SK-N-SH treated with all-trans-retinoic acid at 6 μM for 48 hours (cell line): ENCODE measurements around the gene RAB11FIP4.

Experiments used
- ATAC-seq: fragments of 200-7000 bp; cut with Tn5 transposase; 3 replicates; pipeline ENCODE4 v1.9.1; 2020; ENCODE audit warnings: mild to moderate bottlenecking, moderate library complexity
- ARNTL ChIP-seq: fragments of 450-650 bp; formaldehyde crosslinking; IDR thresholded peaks from 2 replicates; pipeline ENCODE4 v1.5.0; 2020; ENCODE audit warnings: low read depth, mild to moderate bottlenecking, moderate library complexity, borderline replicate concordance
- CSDC2 ChIP-seq: fragments of 250-450 bp; sonication (Bioruptor Pico); IDR thresholded peaks from 2 replicates; pipeline ENCODE4 v1.5.0; 2020; ENCODE audit warnings: mild to moderate bottlenecking, moderate library complexity
- CSRNP3 ChIP-seq: fragments of 250-450 bp; sonication (Bioruptor Pico); IDR thresholded peaks from 2 replicates; pipeline ENCODE4 v1.5.1; 2021; ENCODE audit warnings: mild to moderate bottlenecking, moderate library complexity
- ESRRG ChIP-seq: fragments of 250-450 bp; sonication (Bioruptor Pico); IDR thresholded peaks from 2 replicates; pipeline ENCODE4 v1.6.1; 2021; ENCODE audit warnings: mild to moderate bottlenecking
- GLIS3 ChIP-seq: fragments of 250-450 bp; sonication (Bioruptor Pico); IDR thresholded peaks from 2 replicates; pipeline ENCODE4 v1.5.0; 2020; ENCODE audit warnings: mild to moderate bottlenecking, moderate library complexity
- POU6F1 ChIP-seq: fragments of 250-450 bp; sonication (Bioruptor Pico); IDR thresholded peaks from 2 replicates; pipeline ENCODE4 v1.8.0; 2021; ENCODE audit warnings: low read depth, mild to moderate bottlenecking, moderate library complexity, borderline replicate concordance
- PPARA ChIP-seq: fragments of 250-450 bp; sonication (Bioruptor Pico); IDR thresholded peaks from 2 replicates; pipeline ENCODE4 v1.5.0; 2020; ENCODE audit warnings: mild to moderate bottlenecking, borderline replicate concordance
- RARB ChIP-seq: fragments of 250-450 bp; sonication (Bioruptor Pico); IDR thresholded peaks from 2 replicates; pipeline ENCODE4 v1.8.0; 2021; ENCODE audit warnings: mild to moderate bottlenecking, moderate library complexity
- SNAI2 ChIP-seq: fragments of 250-450 bp; sonication (Bioruptor Pico); IDR thresholded peaks from 2 replicates; pipeline ENCODE4 v1.5.0; 2020; ENCODE audit warnings: mild to moderate bottlenecking, moderate library complexity
- TCF4 ChIP-seq: fragments of 250-450 bp; sonication (Bioruptor Pico); IDR thresholded peaks from 2 replicates; pipeline ENCODE4 v1.8.0; 2021; ENCODE audit warnings: mild to moderate bottlenecking, moderate library complexity, borderline replicate concordance
- TOX ChIP-seq: fragments of 250-450 bp; sonication (Bioruptor Pico); IDR thresholded peaks from 2 replicates; pipeline ENCODE4 v1.8.0; 2021; ENCODE audit warnings: mild to moderate bottlenecking, moderate library complexity, borderline replicate concordance
- TSHZ2 ChIP-seq: fragments of 250-450 bp; sonication (Bioruptor Pico); IDR thresholded peaks from 2 replicates; pipeline ENCODE4 v1.5.0; 2020; ENCODE audit warnings: mild to moderate bottlenecking, moderate library complexity
- ZC3H10 ChIP-seq: fragments of 250-450 bp; sonication (Bioruptor Pico); IDR thresholded peaks from 2 replicates; pipeline ENCODE4 v1.5.1; 2021; ENCODE audit warnings: mild to moderate bottlenecking, moderate library complexity
- ZFP3 ChIP-seq: fragments of 250-450 bp; sonication (Bioruptor Pico); IDR thresholded peaks from 2 replicates; pipeline ENCODE4 v1.5.0; 2020; ENCODE audit warnings: mild to moderate bottlenecking, moderate library complexity
- ZNF565 ChIP-seq: fragments of 450-650 bp; formaldehyde crosslinking; conservative IDR thresholded peaks from 2 replicates; pipeline ENCODE4 v1.5.0; 2020; ENCODE audit warnings: low read depth, mild to moderate bottlenecking, moderate library complexity
- ZNF70 ChIP-seq: fragments of 450-650 bp; formaldehyde crosslinking; IDR thresholded peaks from 2 replicates; pipeline ENCODE4 v1.5.0; 2020; ENCODE audit warnings: mild to moderate bottlenecking, moderate library complexity
- ZNF8 ChIP-seq: fragments of 450-650 bp; formaldehyde crosslinking; IDR thresholded peaks from 2 replicates; pipeline ENCODE4 v1.5.0; 2020; ENCODE audit warnings: mild to moderate bottlenecking, moderate library complexity
- TF ChIP-seq, protein P1 (sequence below): fragments of 250-450 bp; sonication (Bioruptor Pico); IDR thresholded peaks from 2 replicates; pipeline ENCODE4 v1.5.1; 2020; ENCODE audit warnings: low read depth, mild to moderate bottlenecking, moderate library complexity
- TF ChIP-seq, protein P2 (sequence below): fragments of 250-450 bp; sonication (Bioruptor Pico); IDR thresholded peaks from 2 replicates; pipeline ENCODE4 v1.8.0; 2020; ENCODE audit warnings: mild to moderate bottlenecking, moderate library complexity, borderline replicate concordance

RAB11FIP4 gene

DNA sequence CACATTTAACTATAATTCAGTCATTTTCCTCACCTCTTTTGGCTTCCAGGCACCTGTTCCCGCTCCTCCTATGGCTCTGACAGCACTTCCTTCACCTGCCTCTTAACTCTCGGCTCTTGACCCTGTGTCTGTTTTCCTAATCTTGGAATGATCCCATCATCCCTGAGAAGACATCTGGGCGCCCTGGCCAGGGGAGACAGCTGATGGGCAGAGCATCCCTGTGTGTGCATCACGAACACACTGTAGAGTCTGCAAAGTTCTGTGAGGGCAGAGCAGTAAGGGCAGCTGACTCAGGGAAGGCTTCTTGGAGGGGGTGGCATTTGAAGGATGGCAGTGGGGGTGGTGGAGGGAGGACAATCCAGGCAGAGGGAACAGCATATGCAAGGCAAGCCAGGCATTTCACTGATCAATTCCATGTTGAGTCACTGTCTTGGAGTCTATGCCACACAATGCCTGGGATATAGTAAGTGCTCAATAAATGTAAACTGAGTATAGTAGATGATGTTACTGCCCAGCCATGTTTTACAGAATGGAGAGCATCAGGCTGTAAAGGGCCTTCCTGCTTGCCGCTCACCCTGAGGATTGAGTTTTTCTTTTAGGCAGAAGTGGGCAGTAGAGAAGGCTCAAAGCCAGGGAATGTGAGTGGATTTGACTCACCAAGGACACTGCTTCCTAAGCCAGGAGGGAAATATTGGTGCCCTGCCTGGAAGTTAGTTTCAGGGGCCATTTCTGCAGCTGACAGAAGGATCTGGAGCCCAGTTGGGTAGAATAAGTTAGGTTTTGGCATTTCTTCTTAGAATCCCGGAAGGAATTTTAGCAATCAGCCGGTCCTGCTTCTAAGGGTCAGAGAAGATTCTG is 5.8 kb upstream of the RAB11FIP4 start:
- TF ChIP-seq ARNTL (CRISPR knock-in tag) (no peak), ESRRG (CRISPR knock-in tag) (no peak), CSRNP3 (CRISPR knock-in tag) (no peak)
- ATAC-seq, result no peak

DNA sequence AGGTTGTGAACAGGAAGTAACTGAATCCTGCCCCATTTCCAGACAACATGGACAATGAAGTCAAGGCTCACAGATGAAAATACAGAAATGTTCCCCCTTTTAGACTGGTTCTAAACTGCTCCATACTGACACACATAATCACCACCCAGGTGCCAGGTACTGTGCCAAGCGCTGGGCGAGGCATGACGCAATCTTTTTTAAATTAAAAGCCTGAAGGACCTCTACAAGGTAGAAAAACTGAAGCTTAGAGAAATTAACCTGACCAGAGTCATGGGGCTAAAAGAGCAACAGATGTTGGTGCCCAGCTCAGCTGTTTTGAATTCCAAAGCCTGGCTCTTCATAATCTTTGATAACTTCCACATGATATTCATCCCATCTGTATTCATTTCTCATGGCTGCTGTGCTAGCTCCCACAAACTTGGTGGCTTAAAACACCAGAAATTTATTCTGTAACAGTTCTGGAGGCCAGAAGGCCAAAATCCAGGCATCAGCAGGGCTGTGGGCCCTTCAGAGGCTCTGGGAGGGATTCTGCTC is 4.9 kb upstream of the RAB11FIP4 start:
- no peak; the same call in 2 of the 3 replicates for ATAC-seq
- TF ChIP-seq ZFP3 (CRISPR knock-in tag), result no peak

- TF ChIP-seq GLIS3 (CRISPR knock-in tag) (no peak), ZNF70 (CRISPR knock-in tag) (no peak), TOX (CRISPR knock-in tag) (no peak), PPARA (CRISPR knock-in tag) (no peak), TSHZ2 (no peak), ZC3H10 (CRISPR knock-in tag) (no peak), ZNF8 (CRISPR knock-in tag) (no peak), ESRRG (CRISPR knock-in tag) (no peak), ARNTL (CRISPR knock-in tag) (no peak), CSRNP3 (CRISPR knock-in tag) (no peak)
- TF ChIP-seq, protein P1, sequence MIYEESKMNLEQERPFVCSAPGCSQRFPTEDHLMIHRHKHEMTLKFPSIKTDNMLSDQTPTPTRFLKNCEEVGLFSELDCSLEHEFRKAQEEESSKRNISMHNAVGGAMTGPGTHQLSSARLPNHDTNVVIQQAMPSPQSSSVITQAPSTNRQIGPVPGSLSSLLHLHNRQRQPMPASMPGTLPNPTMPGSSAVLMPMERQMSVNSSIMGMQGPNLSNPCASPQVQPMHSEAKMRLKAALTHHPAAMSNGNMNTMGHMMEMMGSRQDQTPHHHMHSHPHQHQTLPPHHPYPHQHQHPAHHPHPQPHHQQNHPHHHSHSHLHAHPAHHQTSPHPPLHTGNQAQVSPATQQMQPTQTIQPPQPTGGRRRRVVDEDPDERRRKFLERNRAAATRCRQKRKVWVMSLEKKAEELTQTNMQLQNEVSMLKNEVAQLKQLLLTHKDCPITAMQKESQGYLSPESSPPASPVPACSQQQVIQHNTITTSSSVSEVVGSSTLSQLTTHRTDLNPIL (CRISPR knock-in tag), result no peak
- no peak for ATAC-seq
These were observed 4.0 kb upstream of the RAB11FIP4 start for GRCh38 chr17:31387438-31387837.

GRCh38 chr17:31388351-31388750 is 3.1 kb upstream of the RAB11FIP4 start:
- no peak for ATAC-seq
- TF ChIP-seq, protein P1 (CRISPR knock-in tag), result no peak
- TF ChIP-seq ESRRG (CRISPR knock-in tag) (no peak), ZNF70 (CRISPR knock-in tag) (no peak), RARB (CRISPR knock-in tag) (no peak), ZC3H10 (CRISPR knock-in tag) (no peak), CSDC2 (CRISPR knock-in tag) (no peak), SNAI2 (CRISPR knock-in tag) (no peak), POU6F1 (CRISPR knock-in tag) (no peak), PPARA (CRISPR knock-in tag) (no peak), TCF4 (no peak), TOX (CRISPR knock-in tag) (no peak), ZNF565 (no peak)
- TF ChIP-seq, protein P2, sequence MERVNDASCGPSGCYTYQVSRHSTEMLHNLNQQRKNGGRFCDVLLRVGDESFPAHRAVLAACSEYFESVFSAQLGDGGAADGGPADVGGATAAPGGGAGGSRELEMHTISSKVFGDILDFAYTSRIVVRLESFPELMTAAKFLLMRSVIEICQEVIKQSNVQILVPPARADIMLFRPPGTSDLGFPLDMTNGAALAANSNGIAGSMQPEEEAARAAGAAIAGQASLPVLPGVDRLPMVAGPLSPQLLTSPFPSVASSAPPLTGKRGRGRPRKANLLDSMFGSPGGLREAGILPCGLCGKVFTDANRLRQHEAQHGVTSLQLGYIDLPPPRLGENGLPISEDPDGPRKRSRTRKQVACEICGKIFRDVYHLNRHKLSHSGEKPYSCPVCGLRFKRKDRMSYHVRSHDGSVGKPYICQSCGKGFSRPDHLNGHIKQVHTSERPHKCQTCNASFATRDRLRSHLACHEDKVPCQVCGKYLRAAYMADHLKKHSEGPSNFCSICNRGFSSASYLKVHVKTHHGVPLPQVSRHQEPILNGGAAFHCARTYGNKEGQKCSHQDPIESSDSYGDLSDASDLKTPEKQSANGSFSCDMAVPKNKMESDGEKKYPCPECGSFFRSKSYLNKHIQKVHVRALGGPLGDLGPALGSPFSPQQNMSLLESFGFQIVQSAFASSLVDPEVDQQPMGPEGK (CRISPR knock-in tag), result no peak
